HG03066 (cell line): ENCODE measurements around the gene TSPAN14.
"Not testable (repeated sequence)": the region's sequence is repeated elsewhere in the genome, so short reads cannot be mapped to it uniquely, and the experiment has no call there.

Experiments used
- ATAC-seq: cut with Tn5 transposase; IDR thresholded peaks from one replicate; pipeline ENCODE4 v1.9.1; 2021; ENCODE audit warnings: low read depth; ENCODE audit not compliant: unreplicated experiment

The TSPAN14 gene, protein sequence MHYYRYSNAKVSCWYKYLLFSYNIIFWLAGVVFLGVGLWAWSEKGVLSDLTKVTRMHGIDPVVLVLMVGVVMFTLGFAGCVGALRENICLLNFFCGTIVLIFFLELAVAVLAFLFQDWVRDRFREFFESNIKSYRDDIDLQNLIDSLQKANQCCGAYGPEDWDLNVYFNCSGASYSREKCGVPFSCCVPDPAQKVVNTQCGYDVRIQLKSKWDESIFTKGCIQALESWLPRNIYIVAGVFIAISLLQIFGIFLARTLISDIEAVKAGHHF

DNA sequence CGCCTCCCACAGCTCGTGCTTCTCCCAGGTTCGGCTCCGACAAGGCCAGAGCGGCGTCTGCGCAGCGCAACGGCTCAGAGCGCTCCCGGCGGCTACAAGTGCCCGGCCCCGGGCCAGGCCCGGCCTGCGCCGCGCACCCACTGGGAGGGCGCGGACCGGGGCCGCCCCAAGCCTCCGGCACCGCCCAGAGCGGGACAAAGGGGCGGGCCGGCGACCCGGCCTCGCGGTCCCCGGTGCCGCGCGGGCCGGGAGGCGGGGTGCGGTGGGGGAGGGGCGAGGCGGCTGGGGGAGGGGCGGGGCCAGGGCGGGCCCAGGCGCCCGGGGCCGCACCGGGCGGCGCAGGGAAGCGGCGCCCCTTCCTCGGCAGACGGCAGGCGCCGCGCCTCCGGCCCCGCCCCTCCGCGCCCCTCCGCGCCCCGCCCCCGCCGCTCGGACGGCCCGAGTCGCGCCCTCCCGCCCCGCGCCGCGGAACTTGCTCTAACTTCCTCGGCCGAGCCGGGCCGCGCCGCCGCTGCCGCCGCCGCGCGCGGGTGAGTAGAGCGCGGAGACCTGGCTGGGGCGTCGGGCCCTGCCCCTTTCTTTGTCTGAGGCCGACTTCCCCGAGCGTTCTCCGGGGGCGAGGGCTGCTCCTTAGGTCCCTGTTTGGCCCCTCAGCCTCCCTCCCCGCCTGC lies at the start of gene TSPAN14:
TSS of gene TSPAN14 (plus strand) at position 469 of the 671 bp plus-strand sequence. CDS start 34,924 bp downstream, outside the sequence.
- peak; percentile 62 for ATAC-seq

DNA sequence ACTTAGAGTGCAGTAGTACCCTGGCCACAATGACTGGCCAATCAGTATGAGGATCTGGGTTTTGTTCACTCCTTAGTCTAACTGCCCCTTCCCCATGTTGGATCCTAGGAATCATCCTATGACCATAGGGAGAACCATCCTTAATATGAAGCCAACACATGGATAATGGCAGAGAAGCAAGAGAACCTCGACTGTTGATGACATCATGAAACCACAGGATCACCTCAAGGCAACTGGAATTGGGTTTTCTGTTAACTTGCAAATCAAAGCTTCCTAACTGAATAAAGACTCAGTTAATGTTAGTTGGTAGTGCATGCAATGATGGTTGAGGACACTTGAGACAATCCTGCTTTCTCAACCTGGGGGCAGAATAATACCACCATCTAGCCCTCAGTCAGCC lies 49.1 kb upstream of the TSPAN14 start:
- ATAC-seq: no peak

DNA sequence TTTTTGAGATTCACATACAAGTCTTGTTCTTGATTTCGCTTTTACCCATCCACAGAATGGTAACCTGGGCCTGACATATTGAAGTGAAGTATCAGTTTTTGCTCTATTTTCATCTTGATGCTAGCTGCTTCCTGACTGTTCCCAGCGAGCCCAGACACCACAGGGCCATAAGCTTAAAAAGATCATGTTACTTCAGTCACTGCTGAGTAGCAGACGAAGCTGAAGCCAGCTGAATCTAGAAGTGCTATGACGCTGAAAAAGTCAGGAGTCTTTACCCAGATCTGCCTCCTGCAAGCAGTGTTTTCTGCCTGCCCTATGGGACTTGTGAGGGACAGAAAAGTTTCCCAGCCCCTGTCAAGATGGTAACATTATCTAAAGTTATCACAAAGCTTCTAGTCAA lies 48.5 kb upstream of the TSPAN14 start:
- no peak for ATAC-seq

DNA sequence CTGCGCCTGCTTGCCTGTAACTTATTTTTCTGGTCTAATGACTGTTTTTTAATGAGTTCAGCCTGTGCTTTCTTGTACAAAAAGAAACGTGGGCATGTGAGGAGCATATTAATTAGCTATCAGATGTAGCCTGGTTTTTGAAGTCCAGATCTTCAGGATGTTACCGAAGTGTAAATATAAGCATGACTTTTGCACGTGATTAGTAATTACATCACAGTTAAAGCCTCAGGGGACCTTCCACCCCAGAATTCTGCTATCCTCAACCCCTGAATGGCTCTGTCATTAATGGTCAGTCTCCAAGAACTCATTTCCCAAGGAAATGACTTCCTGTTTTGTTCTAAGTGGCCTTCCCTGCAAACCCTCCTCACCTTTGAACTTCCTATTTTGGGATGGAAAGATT lies 47.9 kb upstream of the TSPAN14 start:
- ATAC-seq: no peak

DNA sequence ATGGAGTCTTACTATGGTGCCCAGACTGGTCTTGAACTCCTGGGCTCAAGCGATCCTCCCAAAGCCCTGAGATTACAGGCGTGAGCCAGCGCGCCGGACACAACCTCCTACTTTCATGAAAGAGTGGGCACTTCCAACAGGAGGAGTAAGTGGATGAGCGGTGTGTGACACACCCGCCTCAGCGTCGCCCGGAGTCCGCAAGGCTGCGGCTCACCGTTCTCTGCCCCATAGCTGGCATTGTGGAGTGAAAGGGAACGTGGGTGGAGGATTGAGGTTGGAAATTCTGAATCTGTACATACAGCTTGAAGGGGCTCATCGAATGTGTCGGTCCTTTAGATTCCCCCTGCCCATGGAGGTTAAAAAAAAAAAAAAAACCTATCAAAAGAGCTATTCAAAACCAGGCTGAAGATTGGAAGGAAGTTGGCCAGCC lies 46.3 kb upstream of the TSPAN14 start:
- ATAC-seq: peak; percentile 42

DNA sequence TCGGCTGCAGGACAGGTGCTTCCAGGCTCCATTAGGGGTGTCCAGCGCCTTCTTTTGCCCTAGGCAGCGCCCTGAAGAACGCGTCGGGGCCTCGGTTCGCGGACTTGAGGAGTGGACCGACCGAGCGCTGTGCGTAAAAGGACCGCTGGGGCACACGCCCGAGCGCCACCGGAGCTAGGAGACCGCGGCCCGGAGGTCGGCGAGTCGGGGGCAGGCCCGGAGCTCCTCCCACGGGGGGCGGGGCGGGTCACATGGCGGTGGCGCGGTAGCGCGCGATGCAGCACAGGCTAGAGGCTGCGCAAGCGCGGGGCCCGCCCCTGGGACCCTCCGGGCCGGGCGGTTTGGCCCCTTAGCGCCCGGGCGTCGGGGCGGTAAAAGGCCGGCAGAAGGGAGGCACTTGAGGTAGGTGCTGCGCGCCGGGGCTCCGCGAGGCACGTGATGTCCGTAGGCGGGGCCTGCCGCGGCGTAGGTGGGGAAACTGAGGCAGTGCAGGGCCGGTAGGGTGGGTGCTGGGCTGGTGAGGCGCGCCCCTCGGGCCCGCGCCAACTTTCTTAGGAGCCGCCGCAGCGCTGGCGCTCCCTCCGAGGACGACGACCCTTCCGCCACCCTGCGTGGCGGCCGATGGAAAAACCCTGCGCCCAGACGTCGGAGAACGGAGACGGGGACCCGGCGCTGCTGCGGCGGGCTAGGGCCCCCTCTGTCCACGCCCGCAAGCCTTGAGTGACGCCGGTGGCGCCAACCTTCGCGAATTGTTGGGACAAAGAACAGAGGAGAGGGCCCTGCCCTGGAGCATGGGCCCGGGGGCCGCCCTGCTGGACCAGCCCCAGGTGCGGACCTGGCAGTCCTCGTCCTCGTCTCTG lies 45.6 kb upstream of the TSPAN14 start, which contains the start of gene PRXL2A:
TSS of gene PRXL2A (plus strand) at position 310 of the 860 bp plus-strand sequence. CDS start 11,917 bp downstream, outside the sequence.
- ATAC-seq: peak; percentile 90

DNA sequence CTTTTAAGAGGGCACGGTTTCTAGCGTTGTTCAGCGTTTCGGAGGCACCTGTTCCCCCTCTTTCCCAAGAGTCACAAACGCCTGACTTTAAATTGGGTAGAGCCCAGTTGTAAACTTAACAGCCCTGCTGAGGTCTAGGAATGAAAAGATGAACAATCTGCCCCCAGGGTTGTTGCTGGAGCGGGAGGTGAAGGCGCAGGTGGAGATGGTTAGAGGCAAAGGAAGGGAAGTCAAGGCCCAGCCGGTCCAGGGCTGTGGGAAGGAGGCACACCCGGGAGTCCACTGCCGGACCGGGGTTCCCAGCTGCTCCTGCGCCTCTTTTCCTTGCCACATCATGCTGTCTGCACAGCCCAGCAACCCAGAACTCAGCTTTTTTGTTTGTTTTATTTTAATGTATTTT lies 45.0 kb upstream of the TSPAN14 start:
- ATAC-seq: no peak

DNA sequence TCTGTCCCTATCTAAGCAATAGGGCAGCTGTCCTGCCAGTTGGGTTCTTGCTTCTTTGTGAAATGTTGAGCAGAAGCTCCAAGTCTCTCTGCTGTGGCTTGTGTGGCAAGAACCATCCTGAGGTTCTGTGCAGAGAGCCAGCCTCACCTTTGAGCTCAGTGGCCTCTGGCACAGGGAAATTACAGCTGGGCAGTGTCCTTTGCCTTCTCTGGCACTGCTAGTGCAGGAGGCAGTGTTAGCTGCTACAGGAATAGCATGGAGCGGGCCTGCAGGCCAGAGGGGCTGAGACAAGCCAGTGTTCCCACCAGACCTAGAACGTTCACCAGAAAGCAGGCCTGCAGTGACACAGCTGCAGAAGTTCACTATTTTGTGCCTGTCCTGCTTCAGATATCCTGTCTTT lies 44.0 kb upstream of the TSPAN14 start:
- no peak for ATAC-seq

DNA sequence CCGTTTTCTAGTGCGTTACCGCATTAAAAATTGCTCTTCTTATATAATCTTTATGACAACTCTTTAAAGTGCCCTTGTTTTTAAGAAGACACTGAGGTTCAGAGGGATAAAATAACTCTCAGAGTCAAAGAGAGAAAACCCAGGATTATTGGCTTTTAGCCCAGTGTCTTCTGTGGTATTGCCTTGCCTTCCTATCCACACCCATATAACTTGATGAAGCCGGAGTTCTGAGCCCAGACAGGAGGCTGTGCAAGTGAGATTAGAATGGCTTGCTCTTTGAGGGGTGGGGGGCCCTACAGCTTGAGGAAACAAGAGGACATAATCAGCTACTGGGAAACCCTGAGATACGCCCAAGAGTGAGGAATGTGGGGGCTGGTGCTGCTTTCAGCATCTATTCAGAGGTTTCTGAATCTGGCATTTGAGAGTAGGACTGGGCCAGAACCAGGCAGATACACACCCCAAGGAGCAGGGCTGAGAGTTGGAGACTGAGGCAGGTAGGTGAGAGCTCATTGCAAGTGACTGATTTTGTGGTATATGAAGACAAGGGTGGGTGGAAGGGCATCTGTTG lies 43.4 kb upstream of the TSPAN14 start:
- no peak for ATAC-seq

DNA sequence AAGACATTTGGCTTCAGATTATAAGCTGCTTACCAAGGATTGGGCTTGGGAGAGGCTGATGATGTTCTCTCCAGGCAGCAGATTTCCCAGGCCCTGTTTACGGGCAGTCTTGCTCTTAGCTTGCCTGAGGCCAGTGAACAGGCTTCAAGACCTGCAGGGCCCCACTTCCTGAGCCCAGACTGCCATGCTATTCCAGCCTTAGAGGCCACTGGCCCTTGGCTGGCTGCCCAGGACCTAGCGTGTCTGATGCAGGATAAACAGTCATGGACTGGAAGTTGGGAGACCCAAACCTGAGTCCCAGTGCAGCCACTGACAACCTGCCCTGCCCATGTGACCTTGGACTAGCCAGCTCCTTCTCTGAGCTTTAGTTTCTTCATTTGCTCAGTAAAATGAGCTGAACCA lies 42.8 kb upstream of the TSPAN14 start:
- ATAC-seq: no peak

DNA sequence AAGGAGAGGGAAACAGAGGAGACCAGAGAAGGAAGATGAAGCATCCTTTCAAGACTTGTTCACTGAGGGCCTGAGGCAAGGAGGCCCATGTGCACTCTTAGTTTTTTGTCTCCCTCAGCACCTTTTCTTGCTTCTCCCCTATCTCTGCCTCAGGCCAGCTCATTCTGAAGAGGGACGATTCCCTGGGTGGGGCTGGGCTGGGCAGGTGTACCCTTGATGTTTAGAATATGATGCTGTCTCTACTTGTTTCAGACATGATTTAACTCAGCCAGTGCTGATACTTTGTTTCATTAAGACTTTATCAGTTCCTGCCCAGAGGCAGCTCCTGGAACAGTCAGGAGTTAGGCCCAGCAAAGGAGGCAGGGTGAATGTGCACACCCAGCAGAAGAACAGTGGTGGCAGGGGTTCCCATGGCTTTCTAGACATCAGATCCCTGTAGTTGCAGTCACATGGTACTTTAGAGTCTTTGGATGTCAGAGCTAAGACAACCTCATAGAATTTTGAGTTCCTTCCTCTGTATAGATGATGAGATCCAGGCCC lies 42.4 kb upstream of the TSPAN14 start:
- ATAC-seq: no peak

DNA sequence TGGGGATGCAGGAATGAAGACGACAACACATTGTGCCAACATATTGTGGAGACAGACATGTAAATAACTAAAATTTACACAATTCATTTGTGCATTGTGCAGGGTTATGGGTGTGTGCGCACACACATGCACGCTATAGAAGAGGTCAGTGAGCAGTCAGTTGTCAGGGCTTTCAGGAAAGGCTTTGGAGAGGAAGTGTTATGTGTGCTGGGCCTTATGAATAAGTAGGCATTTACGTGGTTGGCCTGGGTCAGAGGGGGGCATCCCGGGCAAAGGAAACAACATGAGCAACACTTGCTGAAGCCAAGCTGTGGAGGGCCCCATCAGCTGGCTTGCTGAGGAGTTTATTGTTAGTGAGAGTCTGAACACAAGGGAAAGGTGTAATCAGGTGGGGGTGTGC lies 41.6 kb upstream of the TSPAN14 start:
- no peak for ATAC-seq

DNA sequence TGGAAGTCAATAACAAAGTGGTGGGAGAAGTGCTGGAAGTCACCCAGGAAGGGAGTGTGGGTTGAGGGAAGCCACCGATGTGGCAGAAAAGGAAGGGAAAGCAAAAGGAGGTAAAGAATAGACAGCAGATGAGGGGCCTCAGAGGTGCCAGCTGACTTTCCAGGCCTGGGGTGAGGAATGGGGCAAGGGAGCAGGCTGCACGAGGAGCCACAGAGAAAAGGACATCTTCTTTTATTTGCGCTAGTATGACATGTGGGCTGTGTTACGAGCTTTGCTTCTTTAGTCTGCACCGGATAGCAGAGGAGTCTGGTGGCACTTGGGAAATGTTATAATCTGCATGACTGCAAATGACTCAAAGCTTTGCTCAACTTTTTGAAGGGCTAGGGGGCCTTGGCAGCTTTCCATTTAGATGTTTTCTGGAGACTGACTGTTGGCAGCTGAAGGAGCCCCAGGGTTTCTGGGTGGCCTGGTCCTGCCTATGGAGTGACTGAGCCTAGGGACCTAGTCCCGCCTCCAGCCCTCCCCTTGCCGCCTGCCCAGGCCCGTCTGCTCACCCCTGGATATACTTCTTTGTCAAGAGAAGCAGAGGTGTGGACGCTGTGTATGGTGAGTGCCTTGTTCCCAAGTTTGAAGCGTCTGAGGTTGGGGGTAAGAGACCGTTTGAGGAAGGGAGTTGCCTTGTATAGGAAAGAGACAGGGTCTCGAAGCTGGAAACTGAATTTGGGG lies 40.7 kb upstream of the TSPAN14 start:
- ATAC-seq: no peak

DNA sequence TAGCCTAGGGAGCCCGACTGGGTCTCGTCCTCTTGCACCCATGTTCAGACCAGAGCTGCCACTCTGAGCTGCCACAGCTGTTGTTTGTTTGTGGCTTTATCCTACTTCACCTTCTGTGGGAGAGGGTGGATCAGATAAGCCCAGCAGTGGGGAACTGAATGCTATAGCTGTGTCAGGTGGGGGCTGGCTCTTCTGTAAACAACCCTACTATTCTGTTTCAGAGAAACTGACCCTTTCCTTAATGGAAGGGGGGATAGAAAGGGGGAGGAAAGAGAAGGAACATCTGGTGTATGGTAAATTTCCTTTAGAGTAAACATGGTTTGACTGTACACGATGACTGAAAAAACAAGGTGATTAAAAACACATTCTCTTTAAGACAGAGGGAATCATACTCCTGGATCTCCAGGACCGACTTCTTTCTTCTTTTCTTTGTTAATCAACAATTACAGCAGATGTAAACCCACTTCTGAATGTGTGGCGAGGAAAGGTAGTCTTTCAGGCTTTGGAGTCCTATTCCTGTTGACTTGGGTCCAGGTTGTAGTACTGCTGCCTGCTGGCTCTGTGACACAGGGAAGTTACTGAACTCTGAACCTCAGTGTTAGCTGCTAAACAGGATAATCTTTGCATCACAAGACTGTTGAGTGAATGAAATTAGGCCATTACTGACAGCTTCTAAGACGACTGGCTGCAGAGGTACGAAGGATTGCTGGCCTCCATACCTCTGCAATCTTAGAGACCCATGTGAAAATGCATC lies 39.8 kb upstream of the TSPAN14 start:
- ATAC-seq: no peak

DNA sequence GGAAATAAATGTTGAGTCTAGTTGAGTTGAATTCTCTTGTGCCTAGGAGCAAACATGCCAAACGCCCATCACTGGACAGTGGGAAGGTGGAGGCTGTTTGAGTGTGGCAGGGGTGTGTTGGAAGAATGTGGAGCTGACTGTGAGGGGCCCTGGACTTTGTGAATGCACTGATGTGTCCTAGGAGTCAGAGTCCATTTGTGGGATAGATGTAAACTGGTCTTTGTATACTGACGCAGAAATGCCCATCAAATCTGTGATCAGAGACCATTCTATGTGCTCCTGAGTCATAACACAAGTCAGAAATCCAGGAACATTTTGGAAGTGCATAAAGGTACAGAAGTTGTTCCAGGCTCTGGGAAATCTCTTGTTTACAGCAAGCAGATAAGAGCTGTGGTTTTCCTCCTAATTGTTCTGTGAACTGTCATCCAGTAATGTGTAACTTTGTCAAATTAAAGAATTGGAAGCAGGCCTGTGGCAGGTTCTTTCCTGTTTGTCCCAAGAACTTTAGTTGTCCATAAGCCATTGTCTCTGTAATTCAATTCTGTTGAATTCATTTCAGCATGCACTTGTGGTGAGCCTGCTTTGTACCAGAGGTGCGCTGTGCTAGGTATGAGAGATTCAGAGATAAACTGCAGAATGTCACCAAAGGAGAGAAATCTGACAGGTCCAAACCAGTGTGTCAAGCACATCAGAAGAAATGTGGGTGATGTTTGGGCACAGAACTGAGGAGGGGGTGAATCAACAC lies 38.2 kb upstream of the TSPAN14 start:
- ATAC-seq: no peak

DNA sequence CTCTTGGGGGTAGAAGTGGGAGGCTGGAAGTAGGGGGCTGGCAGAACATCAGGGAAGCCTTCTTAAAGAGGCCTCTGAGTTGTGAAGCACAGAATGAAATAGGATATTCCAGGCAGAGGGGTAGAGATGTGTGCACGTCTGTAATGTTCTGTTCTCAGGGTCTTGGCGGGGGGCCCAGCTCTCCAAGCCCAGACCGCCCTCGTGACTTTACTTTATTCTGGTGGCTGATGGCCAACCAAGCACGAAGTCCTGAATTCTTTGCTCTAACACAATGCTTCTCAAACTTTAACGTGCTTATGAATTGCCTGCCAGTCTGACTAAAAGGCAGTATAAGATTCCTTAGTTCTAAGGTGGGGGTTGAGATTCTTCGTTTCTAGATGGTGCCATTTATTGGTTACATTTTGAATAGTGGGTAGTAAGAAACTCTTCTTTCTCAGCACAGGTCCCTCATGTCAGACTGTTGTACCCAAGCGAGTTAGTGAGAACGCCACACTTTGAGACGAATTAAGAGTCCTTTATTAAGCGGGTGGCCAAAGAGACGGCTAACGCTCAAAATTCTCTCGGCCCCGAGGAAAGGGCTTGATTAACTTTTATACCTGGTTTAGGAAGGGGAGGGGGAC lies 37.5 kb upstream of the TSPAN14 start:
- ATAC-seq: no peak

DNA sequence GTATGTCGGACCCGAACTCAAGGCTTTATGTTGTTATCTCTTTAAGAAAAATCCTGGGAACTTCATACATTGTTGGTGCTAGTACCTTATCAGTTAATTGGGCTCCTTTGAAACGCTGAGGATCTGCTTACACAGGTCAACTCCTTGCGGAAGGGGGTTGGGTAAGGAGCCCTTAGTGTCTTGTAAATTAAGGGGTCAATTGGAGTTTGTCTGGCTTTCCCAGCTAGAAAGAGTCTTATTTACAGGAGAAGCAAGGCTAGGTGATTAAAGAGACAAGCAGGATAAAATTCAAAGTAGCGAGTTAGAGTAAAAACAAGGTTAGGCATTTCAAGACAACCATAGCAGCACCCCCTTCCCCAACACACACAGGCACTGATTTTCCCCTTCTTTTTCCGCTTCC lies 36.9 kb upstream of the TSPAN14 start:
- not testable (repeated sequence) for ATAC-seq

DNA sequence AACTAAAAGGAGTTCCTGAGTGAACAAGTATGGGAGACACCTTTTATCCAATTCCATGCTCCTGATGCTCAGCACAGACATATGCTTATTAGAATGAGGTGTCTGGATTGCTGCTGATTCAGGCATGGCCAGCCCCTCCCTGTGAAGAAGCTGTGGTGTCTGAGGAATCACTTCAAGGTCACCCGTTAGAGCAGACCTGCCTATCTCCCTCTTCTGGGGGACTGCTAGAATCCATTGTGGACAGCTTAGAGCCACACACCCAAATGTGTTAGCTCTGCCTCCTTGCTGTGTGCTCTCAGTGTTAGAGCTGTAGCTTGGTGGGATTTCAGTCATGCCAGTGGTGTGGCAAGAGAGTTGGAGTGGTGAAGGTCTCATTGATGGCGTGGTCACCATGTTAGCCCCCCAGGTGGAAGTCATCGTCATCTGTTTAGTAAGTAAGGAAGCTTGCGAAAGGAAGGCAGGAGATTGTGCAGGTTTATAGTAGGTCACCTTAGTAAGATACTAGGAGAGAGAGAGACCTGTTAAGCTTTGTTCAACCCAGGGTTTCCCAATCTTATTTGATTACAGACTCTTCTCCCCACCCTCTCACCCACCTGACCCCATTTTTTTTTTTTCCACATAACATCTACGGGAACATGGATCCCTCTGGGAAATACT lies 32.9 kb upstream of the TSPAN14 start:
- peak; percentile 20 for ATAC-seq
